K562 (cell line): ENCODE results near the gene MFNG. TPM values are rescaled to one million over a fixed set of nuclear protein-coding genes. Genes with fewer than 3 reads are reported as not detected.

ENCODE experiments used
- REST ChIP-seq, 2 experiments: fragments of 450-650 bp; formaldehyde crosslinking in 1 of 2; IDR thresholded peaks; 2 replicates each; pipeline versions ENCODE4 v1.4.0 to v1.6.1; 2014 to 2020; ENCODE audit warnings: mild to moderate bottlenecking in 2 of 2, borderline replicate concordance in 1 of 2, low read depth in 1 of 2
- polyA plus RNA-seq, 8 experiments: library from polyadenylated mRNA; depleted of rRNA in 4 of 8; stranded (reverse) in 5 of 8; unstranded in 3 of 8; fragments of >200 nt; fragmentation: Nextera tagmentation in 2 of 8; fragmentation: Illumina TruSeq in 1 of 8; extraction: Ambion mirVana in 2 of 8; extraction: Trizol in 1 of 8; gene quantifications; 2 replicates each; pipeline versions ENCODE4 v1.2.1 to v1.2.3, GENCODE V29; 2011 to 2014; ENCODE audit warnings: inconsistent platforms in 1 of 8, missing spikeins in 1 of 8
- total RNA-seq, 7 experiments: library from RNA; depleted of rRNA in 6 of 7; stranded (reverse); fragments of >200 nt in 6 of 7; fragmentation: Illumina TruSeq in 2 of 7; extraction: Trizol in 2 of 7; gene quantifications; 2 replicates each; pipeline versions ENCODE4 v1.2.1 to v1.2.3, GENCODE V29; 2011 to 2021; ENCODE audit warnings: low replicate concordance in 1 of 7

The MFNG gene
- total and polyA plus RNA-seq, 9 of the 15 experiments (the other 6 are each of a cell fraction or from before 2014, with no cell fraction given): 0.13 to 0.73 (median 0.38) TPM; not detected in 4

- TF ChIP-seq REST (IDR thresholded peaks at IDR 0.05; ENCODE audit: borderline replicate concordance) (peak; percentile 25; the same call in 1 of the 2 replicates), REST (CRISPR knock-in tag; IDR thresholded peaks at IDR 0.05; ENCODE audit: low read depth) (no peak)
- TF ChIP-seq, all 486 proteins: peak for 5
Measured at GRCh38 chr22:37472418-37473006, 13.7 kb downstream of the MFNG start (continued).
